Adipocyte (in vitro differentiated cells): ENCODE results near the gene NAA30.
"Not testable (repeated sequence)": the region's sequence is repeated elsewhere in the genome, so short reads cannot be mapped to it uniquely, and the experiment has no call there.

ENCODE experiments used
- DNase-seq: peaks from one replicate; pipeline ENCODE4 v3.0.0-alpha.2; 2015; ENCODE audit warnings: low read depth
- H3K27me3 ChIP-seq: replicated peaks from 2 replicates; pipeline ENCODE4 v1.7.0; 2013; ENCODE audit warnings: mild to moderate bottlenecking, low read length, moderate library complexity; ENCODE audit not compliant: control insufficient read depth, insufficient read depth
- H3K36me3 ChIP-seq: 2 replicates; pipeline ENCODE4 v1.7.0; 2013; ENCODE audit warnings: low read length, mild to moderate bottlenecking, moderate library complexity; ENCODE audit not compliant: control insufficient read depth, insufficient read depth, severe bottlenecking
- H3K4me1 ChIP-seq: 2 replicates; pipeline ENCODE4 v1.7.0; 2013; ENCODE audit warnings: mild to moderate bottlenecking, low read length, moderate library complexity; ENCODE audit not compliant: control insufficient read depth, insufficient read depth
- H3K4me3 ChIP-seq: 2 replicates; pipeline ENCODE4 v1.7.0; 2013; ENCODE audit warnings: mild to moderate bottlenecking, low read length, moderate library complexity
- H3K9ac ChIP-seq: 2 replicates; pipeline ENCODE4 v1.7.0; 2013; ENCODE audit warnings: mild to moderate bottlenecking, low read length, moderate library complexity
- H3K9me3 ChIP-seq: 2 replicates; pipeline ENCODE4 v1.7.0; 2013; ENCODE audit warnings: mild to moderate bottlenecking, low read length, moderate library complexity; ENCODE audit not compliant: control insufficient read depth

The NAA30 gene

GRCh38 chr14:57390037-57390805 lies at the start of gene NAA30:
TSS of gene NAA30 (plus strand) at chr14:57390586. CDS start at chr14:57390958, 372 bp downstream.
- peak; percentile 96 for DNase-seq
- no peaks in the 10 kb centered on the region for H3K27me3 ChIP-seq
- no peaks in the 10 kb centered on the region for H3K9me3 ChIP-seq
- peak within 1 kb of the TSS; percentile 92 for H3K9ac ChIP-seq
- no peaks in the 10 kb centered on the region for H3K36me3 ChIP-seq
- peaks cover 27% of the 10 kb centered on the region for H3K4me1 ChIP-seq
- H3K4me3 ChIP-seq, result peak within 1 kb of the TSS; percentile 89

- H3K4me3 ChIP-seq, H3K36me3 ChIP-seq, DNase-seq, H3K9ac ChIP-seq, H3K27me3 ChIP-seq, H3K4me1 ChIP-seq, H3K9me3 ChIP-seq: not testable (repeated sequence)
Observed at GRCh38 chr14:57343545-57344297, 46.7 kb upstream of the NAA30 start.

- H3K27me3 ChIP-seq, result no peaks in the 10 kb centered on the region
- no peaks in the 10 kb centered on the region for H3K4me1 ChIP-seq
- H3K36me3 ChIP-seq, result no peaks in the 10 kb centered on the region
- H3K9ac ChIP-seq, result no peak overlapping the region
- DNase-seq, result no peak
- no peaks in the 10 kb centered on the region for H3K9me3 ChIP-seq
- H3K4me3 ChIP-seq, result no peak overlapping the region
Observed at GRCh38 chr14:57345106-57345505, 45.3 kb upstream of the NAA30 start.

- Histone ChIP-seq H3K9ac (no peak overlapping the region), H3K9me3 (no peaks in the 10 kb centered on the region), H3K4me1 (no peaks in the 10 kb centered on the region), H3K27me3 (no peaks in the 10 kb centered on the region), H3K4me3 (no peak overlapping the region), H3K36me3 (no peaks in the 10 kb centered on the region)
- no peak for DNase-seq
Observed at GRCh38 chr14:57346741-57347140, 43.6 kb upstream of the NAA30 start.

GRCh38 chr14:57352396-57353170 lies 37.8 kb upstream of the NAA30 start:
- H3K36me3 ChIP-seq, result no peaks in the 10 kb centered on the region
- H3K4me3 ChIP-seq, result no peak overlapping the region
- H3K9me3 ChIP-seq, result no peaks in the 10 kb centered on the region
- no peaks in the 10 kb centered on the region for H3K27me3 ChIP-seq
- no peak for DNase-seq
- no peak overlapping the region for H3K9ac ChIP-seq
- no peaks in the 10 kb centered on the region for H3K4me1 ChIP-seq

GRCh38 chr14:57355081-57355800 lies 35.1 kb upstream of the NAA30 start:
- no peak overlapping the region for H3K4me3 ChIP-seq
- DNase-seq, result no peak
- H3K4me1 ChIP-seq, result no peaks in the 10 kb centered on the region
- H3K36me3 ChIP-seq, result no peaks in the 10 kb centered on the region
- no peaks in the 10 kb centered on the region for H3K27me3 ChIP-seq
- no peak overlapping the region for H3K9ac ChIP-seq
- H3K9me3 ChIP-seq, result no peaks in the 10 kb centered on the region

GRCh38 chr14:57362361-57362760 lies 28.0 kb upstream of the NAA30 start:
- Histone ChIP-seq H3K36me3 (no peaks in the 10 kb centered on the region), H3K27me3 (no peaks in the 10 kb centered on the region), H3K4me1 (no peaks in the 10 kb centered on the region), H3K9me3 (no peaks in the 10 kb centered on the region), H3K9ac (no peak overlapping the region), H3K4me3 (no peak overlapping the region)
- no peak for DNase-seq

- Histone ChIP-seq H3K9me3 (no peaks in the 10 kb centered on the region), H3K4me1 (no peaks in the 10 kb centered on the region), H3K4me3 (no peak overlapping the region), H3K36me3 (no peaks in the 10 kb centered on the region), H3K9ac (no peak overlapping the region), H3K27me3 (no peaks in the 10 kb centered on the region)
- no peak for DNase-seq
Observed at GRCh38 chr14:57364659-57365450, 25.5 kb upstream of the NAA30 start.

- H3K27me3 ChIP-seq, H3K9me3 ChIP-seq, H3K9ac ChIP-seq, H3K4me1 ChIP-seq, DNase-seq, H3K4me3 ChIP-seq, H3K36me3 ChIP-seq: not testable (repeated sequence)
Observed at GRCh38 chr14:57370187-57370586, 20.2 kb upstream of the NAA30 start.

- H3K9me3 ChIP-seq, result no peaks in the 10 kb centered on the region
- no peak overlapping the region for H3K4me3 ChIP-seq
- no peaks in the 10 kb centered on the region for H3K4me1 ChIP-seq
- no peak for DNase-seq
- no peak overlapping the region for H3K9ac ChIP-seq
- no peaks in the 10 kb centered on the region for H3K36me3 ChIP-seq
- no peaks in the 10 kb centered on the region for H3K27me3 ChIP-seq
Observed at GRCh38 chr14:57371013-57371412, 19.4 kb upstream of the NAA30 start.
